Loucy (cell line): ENCODE measurements around the gene FUT7.

Experiments
- EZH2phosphoT487 ChIP-seq: fragments of 200-600 bp; IDR thresholded peaks from 2 replicates; pipeline ENCODE4 v1.6.1; 2018; ENCODE audit warnings: antibody characterized with exemption, mild to moderate bottlenecking, moderate library complexity, borderline replicate concordance
- TF ChIP-seq, protein P1 (sequence below): fragments of 200-600 bp; sonication (generic); conservative IDR thresholded peaks from 2 replicates; pipeline ENCODE4 v1.5.1; 2014; ENCODE audit warnings: mild to moderate bottlenecking, antibody characterized with exemption, low read length

GRCh38 chr9:137000177-137000930, 31.5 kb downstream of the FUT7 start:
- TF ChIP-seq, protein P1, sequence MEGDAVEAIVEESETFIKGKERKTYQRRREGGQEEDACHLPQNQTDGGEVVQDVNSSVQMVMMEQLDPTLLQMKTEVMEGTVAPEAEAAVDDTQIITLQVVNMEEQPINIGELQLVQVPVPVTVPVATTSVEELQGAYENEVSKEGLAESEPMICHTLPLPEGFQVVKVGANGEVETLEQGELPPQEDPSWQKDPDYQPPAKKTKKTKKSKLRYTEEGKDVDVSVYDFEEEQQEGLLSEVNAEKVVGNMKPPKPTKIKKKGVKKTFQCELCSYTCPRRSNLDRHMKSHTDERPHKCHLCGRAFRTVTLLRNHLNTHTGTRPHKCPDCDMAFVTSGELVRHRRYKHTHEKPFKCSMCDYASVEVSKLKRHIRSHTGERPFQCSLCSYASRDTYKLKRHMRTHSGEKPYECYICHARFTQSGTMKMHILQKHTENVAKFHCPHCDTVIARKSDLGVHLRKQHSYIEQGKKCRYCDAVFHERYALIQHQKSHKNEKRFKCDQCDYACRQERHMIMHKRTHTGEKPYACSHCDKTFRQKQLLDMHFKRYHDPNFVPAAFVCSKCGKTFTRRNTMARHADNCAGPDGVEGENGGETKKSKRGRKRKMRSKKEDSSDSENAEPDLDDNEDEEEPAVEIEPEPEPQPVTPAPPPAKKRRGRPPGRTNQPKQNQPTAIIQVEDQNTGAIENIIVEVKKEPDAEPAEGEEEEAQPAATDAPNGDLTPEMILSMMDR, result no peak
- no peak for TF ChIP-seq EZH2phosphoT487
